ES-I3 (cell line): ENCODE data around the gene CGN.
"Not testable (repeated sequence)": the region's sequence is repeated elsewhere in the genome, so short reads cannot be mapped to it uniquely, and the experiment has no call there.

Source experiments
- H3K36me3 ChIP-seq: 2 replicates; pipeline ENCODE4 v1.6.1; 2013; ENCODE audit warnings: mild to moderate bottlenecking, low read length, control low read depth, moderate library complexity; ENCODE audit not compliant: insufficient read depth
- H3K4me1 ChIP-seq: 2 replicates; pipeline ENCODE4 v1.6.1; 2013; ENCODE audit warnings: mild to moderate bottlenecking, control low read depth, low read length; ENCODE audit not compliant: insufficient read depth
- H3K9ac ChIP-seq: 2 replicates; pipeline ENCODE4 v1.6.1; 2013; ENCODE audit warnings: low read depth, mild to moderate bottlenecking, low read length, moderate library complexity
- H3K9me3 ChIP-seq: 2 replicates; pipeline ENCODE4 v1.6.1; 2013; ENCODE audit warnings: mild to moderate bottlenecking, low read length, moderate library complexity; ENCODE audit not compliant: control insufficient read depth, insufficient read depth

CGN gene

DNA sequence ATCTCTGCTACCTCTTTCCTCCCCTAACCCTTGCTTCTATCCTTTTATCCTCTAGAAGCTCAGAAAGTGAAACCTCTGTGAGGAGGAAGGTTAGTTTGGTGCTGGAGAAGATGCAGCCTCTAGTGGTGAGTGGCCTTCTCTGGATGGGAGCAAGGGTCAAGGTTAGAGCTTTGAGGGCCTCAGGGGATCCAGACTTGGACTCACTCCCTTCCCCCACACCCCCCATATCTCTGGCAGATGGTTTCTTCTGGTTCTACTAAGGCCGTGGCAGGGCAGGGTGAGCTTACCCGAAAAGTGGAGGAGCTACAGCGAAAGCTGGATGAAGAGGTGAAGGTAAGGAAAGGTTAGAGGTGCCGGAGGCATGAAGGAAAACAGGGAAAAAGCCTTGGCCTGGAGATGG lies 9.2 kb downstream of the CGN start:
- peaks cover 14% of the 10 kb centered on the region for H3K4me1 ChIP-seq
- H3K9ac ChIP-seq: no peak overlapping the region
- peaks cover 17% of the 10 kb centered on the region; the same call in 1 of the 2 replicates for H3K36me3 ChIP-seq
- no peaks in the 10 kb centered on the region for H3K9me3 ChIP-seq

DNA sequence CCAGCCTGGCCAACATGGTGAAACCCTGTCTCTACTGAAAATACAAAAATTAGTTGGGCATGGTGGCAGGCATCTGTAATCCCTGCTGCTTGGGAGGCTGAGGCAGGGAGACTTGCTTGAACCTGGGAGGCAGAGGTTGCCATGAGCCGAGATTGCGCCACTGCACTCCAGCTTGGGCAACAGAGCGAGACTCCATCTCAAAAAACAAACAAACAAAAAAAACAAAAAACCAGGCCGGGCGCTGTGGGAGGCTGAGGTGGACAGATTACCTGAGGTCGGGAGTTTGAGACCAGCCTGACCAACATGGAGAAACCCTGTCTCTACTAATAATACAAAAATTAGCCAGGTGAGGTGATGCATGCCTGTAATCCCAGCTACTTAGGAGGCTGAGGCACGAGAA lies 11.2 kb downstream of the CGN start:
- peaks cover 24% of the 10 kb centered on the region for H3K36me3 ChIP-seq

DNA sequence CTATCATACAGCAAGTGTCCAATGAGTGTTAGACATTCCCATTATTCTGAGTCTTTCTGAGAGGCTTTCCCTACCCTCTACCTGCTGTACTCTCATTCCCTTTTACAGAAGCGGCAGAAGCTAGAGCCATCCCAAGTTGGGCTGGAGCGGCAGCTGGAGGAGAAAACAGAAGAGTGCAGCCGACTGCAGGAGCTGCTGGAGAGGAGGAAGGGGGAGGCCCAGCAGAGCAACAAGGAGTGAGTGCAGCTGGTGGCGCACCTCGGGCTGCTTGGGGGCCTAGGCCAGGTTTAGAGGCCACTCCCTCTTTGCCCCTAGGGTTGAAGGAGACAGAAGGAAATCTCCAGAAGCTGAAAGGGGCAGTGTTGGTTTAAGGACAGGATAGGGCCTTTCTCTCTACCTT lies 12.1 kb downstream of the CGN start:
- Histone ChIP-seq H3K9me3 (no peaks in the 10 kb centered on the region), H3K9ac (no peak overlapping the region), H3K4me1 (no peaks in the 10 kb centered on the region), H3K36me3 (peaks cover 24% of the 10 kb centered on the region)

More for the DNA sequence above, 11.2 kb downstream of the CGN start:
- not testable (repeated sequence) for H3K9me3 ChIP-seq, H3K4me1 ChIP-seq, H3K9ac ChIP-seq

DNA sequence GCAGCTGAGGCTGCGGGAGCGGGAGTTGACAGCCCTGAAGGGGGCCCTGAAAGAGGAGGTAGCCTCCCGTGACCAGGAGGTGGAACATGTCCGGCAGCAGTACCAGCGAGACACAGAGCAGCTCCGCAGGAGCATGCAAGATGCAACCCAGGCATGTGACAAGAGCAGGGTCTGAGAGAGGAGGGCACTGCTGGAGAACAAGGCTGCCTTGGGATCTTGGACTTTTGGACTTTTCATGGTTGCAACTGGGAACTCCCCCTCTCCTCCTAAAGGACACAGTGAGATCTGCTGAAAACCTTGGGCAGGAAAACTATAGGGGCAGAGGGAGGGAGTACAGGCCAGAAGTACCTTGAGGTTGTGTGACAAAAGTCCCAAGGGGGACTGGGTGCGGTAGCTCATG lies 13.5 kb downstream of the CGN start:
- peaks cover 19% of the 10 kb centered on the region for H3K36me3 ChIP-seq
- no peaks in the 10 kb centered on the region for H3K9me3 ChIP-seq
- no peak overlapping the region for H3K9ac ChIP-seq
- no peaks in the 10 kb centered on the region for H3K4me1 ChIP-seq

GRCh38 chr1:151526735-151527525 lies 15.7 kb downstream of the CGN start:
- H3K9ac ChIP-seq: no peak overlapping the region
- H3K4me1 ChIP-seq: no peaks in the 10 kb centered on the region
- peaks cover 22% of the 10 kb centered on the region for H3K36me3 ChIP-seq
- no peaks in the 10 kb centered on the region for H3K9me3 ChIP-seq

DNA sequence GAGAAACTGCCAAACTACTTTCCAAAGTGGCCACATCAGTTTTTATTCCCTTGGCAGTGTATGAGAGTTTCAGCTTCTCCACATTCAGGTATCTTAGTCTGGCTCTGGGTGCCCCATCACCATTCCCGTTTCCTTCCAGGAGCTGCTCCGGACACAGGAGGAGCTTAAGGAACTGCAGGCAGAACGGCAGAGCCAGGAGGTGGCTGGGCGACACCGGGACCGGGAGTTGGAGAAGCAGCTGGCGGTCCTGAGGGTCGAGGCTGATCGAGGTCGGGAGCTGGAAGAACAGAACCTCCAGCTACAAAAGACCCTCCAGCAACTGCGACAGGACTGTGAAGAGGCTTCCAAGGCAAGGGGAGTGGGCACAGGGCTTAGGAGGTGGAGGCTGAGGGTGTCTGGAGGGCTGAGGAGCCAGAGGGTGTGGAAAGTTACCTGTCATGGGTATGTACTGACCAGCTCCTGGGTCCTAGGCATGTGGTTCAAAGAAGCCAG lies 18.1 kb downstream of the CGN start:
- no peaks in the 10 kb centered on the region for H3K9me3 ChIP-seq
- peaks cover 21% of the 10 kb centered on the region for H3K36me3 ChIP-seq
- H3K4me1 ChIP-seq: no peaks in the 10 kb centered on the region
- H3K9ac ChIP-seq: no peak overlapping the region

- H3K9ac ChIP-seq: no peak overlapping the region
- peaks cover 16% of the 10 kb centered on the region for H3K36me3 ChIP-seq
- no peaks in the 10 kb centered on the region for H3K4me1 ChIP-seq
- H3K9me3 ChIP-seq: no peaks in the 10 kb centered on the region
These were observed 18.6 kb downstream of the CGN start for GRCh38 chr1:151529781-151530180.

DNA sequence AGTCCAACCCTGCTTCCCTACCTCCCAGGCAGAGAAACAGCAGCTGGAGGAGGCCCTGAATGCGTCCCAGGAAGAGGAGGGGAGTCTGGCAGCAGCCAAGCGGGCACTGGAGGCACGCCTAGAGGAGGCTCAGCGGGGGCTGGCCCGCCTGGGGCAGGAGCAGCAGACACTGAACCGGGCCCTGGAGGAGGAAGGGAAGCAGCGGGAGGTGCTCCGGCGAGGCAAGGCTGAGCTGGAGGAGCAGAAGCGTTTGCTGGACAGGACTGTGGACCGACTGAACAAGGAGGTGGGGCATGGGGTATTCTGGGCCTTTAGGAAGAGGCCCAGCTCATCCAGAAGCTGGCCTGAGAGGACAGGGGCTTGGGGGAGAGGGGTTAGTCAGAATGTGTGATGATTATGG lies 19.3 kb downstream of the CGN start:
- Histone ChIP-seq H3K9me3 (no peaks in the 10 kb centered on the region), H3K4me1 (no peaks in the 10 kb centered on the region), H3K36me3 (peaks cover 9% of the 10 kb centered on the region)

DNA sequence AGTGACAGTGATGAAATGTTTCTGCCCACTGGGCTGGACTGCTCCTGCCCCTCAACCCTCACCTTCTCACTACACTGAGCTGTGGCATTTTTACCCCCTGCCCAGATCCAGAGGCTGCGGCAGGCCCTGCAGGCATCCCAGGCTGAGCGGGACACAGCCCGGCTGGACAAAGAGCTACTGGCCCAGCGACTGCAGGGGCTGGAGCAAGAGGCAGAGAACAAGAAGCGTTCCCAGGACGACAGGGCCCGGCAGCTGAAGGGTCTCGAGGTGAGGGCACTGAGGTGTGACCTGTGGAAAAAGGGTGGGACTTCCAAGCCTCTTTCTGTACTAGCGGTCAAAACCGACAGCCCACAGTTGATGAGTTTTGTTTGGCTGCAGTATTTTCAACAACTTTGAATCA lies 22.7 kb downstream of the CGN start:
- Histone ChIP-seq H3K9ac (no peak overlapping the region), H3K36me3 (peaks cover 3% of the 10 kb centered on the region; the same call in 1 of the 2 replicates), H3K4me1 (peaks cover 5% of the 10 kb centered on the region; the same call in 1 of the 2 replicates), H3K9me3 (no peaks in the 10 kb centered on the region)

More for the DNA sequence above, 19.3 kb downstream of the CGN start:
- no peak overlapping the region for H3K9ac ChIP-seq

DNA sequence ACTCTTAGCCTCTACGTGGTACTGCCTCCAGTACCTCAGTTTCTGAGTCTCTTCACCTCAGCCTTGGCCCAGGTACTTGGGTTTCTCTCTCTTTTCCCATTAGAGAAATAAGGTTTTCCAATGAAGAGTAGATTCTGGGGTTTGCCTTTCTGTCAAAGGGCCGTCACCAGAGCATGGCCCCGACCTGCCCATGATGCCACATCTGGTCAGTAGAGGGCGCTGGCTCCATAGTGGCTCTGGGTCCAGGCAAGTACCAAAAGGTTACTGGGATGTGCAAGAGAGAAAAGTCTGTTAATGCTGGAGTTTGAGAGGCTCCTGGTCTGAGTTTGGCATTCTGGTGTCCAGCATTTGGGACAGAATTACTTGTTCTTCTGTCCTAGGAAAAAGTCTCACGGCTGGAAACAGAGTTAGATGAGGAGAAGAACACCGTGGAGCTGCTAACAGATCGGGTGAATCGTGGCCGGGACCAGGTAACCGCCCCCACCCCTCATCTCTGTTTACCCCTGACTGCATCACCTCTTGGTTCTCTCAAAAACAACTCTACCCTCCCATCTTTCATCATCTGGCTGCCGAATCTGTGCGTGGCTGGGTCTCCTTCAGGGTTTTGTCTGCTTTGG lies 23.6 kb downstream of the CGN start:
- peaks cover 5% of the 10 kb centered on the region; the same call in 1 of the 2 replicates for H3K4me1 ChIP-seq
- peaks cover 3% of the 10 kb centered on the region; the same call in 1 of the 2 replicates for H3K36me3 ChIP-seq
- no peaks in the 10 kb centered on the region for H3K9me3 ChIP-seq
- H3K9ac ChIP-seq: no peak overlapping the region

GRCh38 chr1:151535326-151536271 lies 24.4 kb downstream of the CGN start:
- Histone ChIP-seq H3K9me3 (no peaks in the 10 kb centered on the region), H3K4me1 (peaks cover 5% of the 10 kb centered on the region; the same call in 1 of the 2 replicates), H3K36me3 (peaks cover under 1% of the 10 kb centered on the region; the same call in 1 of the 2 replicates), H3K9ac (no peak overlapping the region)

- Histone ChIP-seq H3K36me3 (no peaks in the 10 kb centered on the region; the same call in 1 of the 2 replicates), H3K4me1 (peaks cover 7% of the 10 kb centered on the region; the same call in 1 of the 2 replicates), H3K9ac (no peak overlapping the region), H3K9me3 (no peaks in the 10 kb centered on the region)
These were observed 25.3 kb downstream of the CGN start for GRCh38 chr1:151536499-151536898.

DNA sequence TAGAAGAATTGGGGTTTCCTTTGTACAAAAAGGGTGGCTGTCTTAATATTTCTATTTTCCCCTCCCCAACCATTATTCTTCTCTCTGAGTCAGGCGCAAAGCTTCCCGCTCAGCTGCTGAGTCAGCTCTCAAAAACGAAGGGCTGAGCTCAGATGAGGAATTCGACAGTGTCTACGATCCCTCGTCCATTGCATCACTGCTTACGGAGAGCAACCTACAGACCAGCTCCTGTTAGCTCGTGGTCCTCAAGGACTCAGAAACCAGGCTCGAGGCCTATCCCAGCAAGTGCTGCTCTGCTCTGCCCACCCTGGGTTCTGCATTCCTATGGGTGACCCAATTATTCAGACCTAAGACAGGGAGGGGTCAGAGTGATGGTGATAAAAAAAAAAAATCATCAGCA lies 25.9 kb downstream of the CGN start:
- H3K9me3 ChIP-seq: no peaks in the 10 kb centered on the region
- H3K36me3 ChIP-seq: no peaks in the 10 kb centered on the region; the same call in 1 of the 2 replicates
- H3K9ac ChIP-seq: no peak overlapping the region
- peaks cover 10% of the 10 kb centered on the region; the same call in 1 of the 2 replicates for H3K4me1 ChIP-seq
